Smooth muscle cell (in vitro differentiated cells): ENCODE results near the gene RAMP1. TPM values are rescaled to one million over a fixed set of nuclear protein-coding genes. Genes with fewer than 3 reads are reported as not detected.

Experiments
- DNase-seq: peaks from one replicate; lab custom pipeline; 2025; ENCODE audit not compliant: unreplicated experiment; lab: John Stamatoyannopoulos, UW
- H2AFZ ChIP-seq: fragments of 200-600 bp; sonication (generic); 2 replicates; pipeline ENCODE4 v1.6.0; 2016; ENCODE audit warnings: antibody characterized with exemption, low read depth, mild to moderate bottlenecking
- H3F3A ChIP-seq: fragments of 200-600 bp; sonication (generic); 2 replicates; pipeline ENCODE4 v1.6.0; 2017; ENCODE audit warnings: antibody characterized with exemption, low read depth
- H3K27ac ChIP-seq: fragments of 200-600 bp; sonication (generic); 2 replicates; pipeline ENCODE4 v1.5.1; 2016; ENCODE audit warnings: low read depth, mild to moderate bottlenecking
- H3K27me3 ChIP-seq: fragments of 200-600 bp; sonication (generic); 2 replicates; pipeline ENCODE4 v1.6.1; 2016; ENCODE audit warnings: low read depth, mild to moderate bottlenecking
- H3K36me3 ChIP-seq: fragments of 200-600 bp; sonication (generic); 2 replicates; pipeline ENCODE4 v1.5.1; 2016; ENCODE audit warnings: low read depth
- H3K4me1 ChIP-seq: fragments of 200-600 bp; sonication (generic); 2 replicates; pipeline ENCODE4 v1.5.1; 2016; ENCODE audit warnings: low read depth
- H3K4me2 ChIP-seq: fragments of 200-600 bp; sonication (generic); 2 replicates; pipeline ENCODE4 v1.6.0; 2016; ENCODE audit warnings: mild to moderate bottlenecking
- H3K4me3 ChIP-seq: fragments of 200-600 bp; sonication (generic); 2 replicates; pipeline ENCODE4 v1.5.1; 2016; ENCODE audit warnings: mild to moderate bottlenecking
- H3K79me2 ChIP-seq: fragments of 200-600 bp; sonication (generic); 2 replicates; pipeline ENCODE4 v1.6.0; 2016; ENCODE audit warnings: low read depth, mild to moderate bottlenecking
- H3K9ac ChIP-seq: fragments of 200-600 bp; sonication (generic); 2 replicates; pipeline ENCODE4 v1.6.0; 2016; ENCODE audit warnings: low read depth
- H3K9me3 ChIP-seq: fragments of 200-600 bp; sonication (generic); replicated peaks from 2 replicates; pipeline ENCODE4 v1.5.1; 2016; ENCODE audit warnings: low read depth
- H4K20me1 ChIP-seq: fragments of 200-600 bp; sonication (generic); 2 replicates; pipeline ENCODE4 v1.6.0; 2016; ENCODE audit warnings: low read depth
- CTCF ChIP-seq: fragments of 200-600 bp; sonication (generic); IDR thresholded peaks from 2 replicates; pipeline ENCODE4 v1.5.1; 2017; ENCODE audit warnings: borderline replicate concordance, mild to moderate bottlenecking, antibody characterized with exemption; ENCODE audit not compliant: insufficient read depth, poor library complexity, severe bottlenecking
- WGBS: methylation state at CpG from one replicate; pipeline ENCODE4 v1.1.7; 2016; ENCODE audit warnings: low lambda C conversion rate; 5-methylcytosine and 5-hydroxymethylcytosine counted together
- polyA plus RNA-seq: library from polyadenylated mRNA; unstranded; fragments of >200 nt; fragmentation: Nextera tagmentation; extraction: Ambion mirVana; gene quantifications from 2 replicates; pipeline ENCODE4 v1.2.1, GENCODE V29; 2016
- total RNA-seq: library from RNA; depleted of rRNA; stranded (reverse); fragments of >200 nt; gene quantifications from 2 replicates; pipeline ENCODE4 v1.2.3, GENCODE V29; 2014

Gene RAMP1
- total and polyA plus RNA-seq, 2 experiments from 2014 or later, result 24.0 to 70.8 TPM

DNA sequence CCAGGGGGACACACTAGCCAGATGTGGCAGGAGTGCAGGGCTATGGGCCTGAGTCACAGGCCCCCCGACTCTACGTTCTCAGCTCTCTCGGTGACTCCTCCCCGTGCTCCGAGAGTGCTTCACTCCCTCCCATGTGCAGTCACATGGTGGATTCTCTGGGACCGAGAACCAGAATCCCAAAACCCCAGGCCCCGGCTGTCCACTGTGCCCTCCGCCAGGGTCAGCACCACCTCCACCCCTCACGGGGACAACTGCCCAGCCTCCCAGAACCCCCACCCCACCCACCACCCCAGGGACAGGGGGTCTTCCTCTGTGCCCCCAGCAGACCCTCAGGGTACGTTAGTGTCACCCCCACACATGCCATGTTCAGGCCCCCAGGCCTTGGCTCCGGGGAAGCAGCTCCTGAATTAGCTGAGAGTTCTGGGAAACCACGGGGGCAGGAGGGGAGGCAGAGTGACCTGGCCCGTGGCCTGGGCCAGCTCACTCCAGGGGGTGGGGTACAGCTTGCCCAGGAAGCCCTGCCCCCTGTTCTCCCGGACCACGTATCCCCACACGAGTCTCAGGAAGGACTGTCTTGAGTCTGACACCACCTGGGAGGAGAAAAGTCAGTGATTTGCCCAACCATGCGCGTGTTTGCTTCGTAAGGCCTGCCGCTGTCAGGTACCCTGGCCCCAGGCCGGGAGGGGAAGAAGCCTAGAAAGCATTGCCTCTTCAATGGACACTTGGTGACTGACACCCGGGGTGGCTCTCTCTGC, 4.4 kb downstream of the RAMP1 start:
- Histone ChIP-seq H3K4me3 (no peak overlapping the region), H3K9ac (no peak overlapping the region), H4K20me1 (no peaks in the 10 kb centered on the region), H3K36me3 (no peaks in the 10 kb centered on the region), H3F3A (peaks cover 24% of the 10 kb centered on the region), H3K79me2 (no peaks in the 10 kb centered on the region), H3K4me2 (no peak overlapping the region), H3K4me1 (peaks cover 10% of the 10 kb centered on the region), H3K27ac (peak overlapping the region; percentile 97), H2AFZ (no peak overlapping the region), H3K27me3 (no peaks in the 10 kb centered on the region), H3K9me3 (no peaks in the 10 kb centered on the region)
- DNase-seq, result no peak
- 72% methylated on average over 20 of the region's 22 CpGs for WGBS
- no peak for TF ChIP-seq CTCF

DNA sequence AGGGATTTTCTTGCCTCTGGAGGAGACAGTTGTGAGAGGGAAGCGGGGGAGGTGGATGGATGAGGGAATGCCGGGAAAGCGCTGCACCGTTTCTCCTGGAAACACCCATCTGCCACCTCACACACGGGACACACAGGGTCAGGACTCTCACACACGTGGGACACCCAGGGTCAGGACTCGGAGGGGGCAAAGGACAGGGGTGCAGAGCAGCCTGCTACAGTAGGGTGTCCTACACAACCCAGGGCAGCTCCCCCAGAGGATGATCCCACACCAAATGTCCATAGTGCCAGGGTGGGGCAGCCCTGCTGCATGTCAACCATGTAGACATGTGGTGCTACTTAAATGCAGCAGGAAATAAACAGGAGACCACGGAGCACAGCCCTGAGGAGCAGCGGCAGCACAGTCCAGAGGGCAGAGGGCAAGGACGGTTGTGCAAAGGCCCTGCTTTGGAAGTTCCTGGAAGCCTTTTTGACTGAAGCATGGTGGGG, 5.1 kb downstream of the RAMP1 start:
- H3K27ac ChIP-seq, result peak overlapping the region; percentile 97
- H3K9ac ChIP-seq, result peak overlapping the region; percentile 33
- H3K9me3 ChIP-seq, result no peaks in the 10 kb centered on the region
- DNase-seq, result no peak
- H3K4me2 ChIP-seq, result peak overlapping the region; percentile 60
- no peak overlapping the region for H3K4me3 ChIP-seq
- H3K36me3 ChIP-seq, result no peaks in the 10 kb centered on the region
- 71% methylated on average over 9 of the region's 10 CpGs for WGBS
- TF ChIP-seq CTCF, result no peak
- no peaks in the 10 kb centered on the region for H3K79me2 ChIP-seq
- H3K27me3 ChIP-seq, result no peaks in the 10 kb centered on the region
- peaks cover 24% of the 10 kb centered on the region for H3F3A ChIP-seq
- H4K20me1 ChIP-seq, result no peaks in the 10 kb centered on the region
- H2AFZ ChIP-seq, result no peak overlapping the region
- peaks cover 10% of the 10 kb centered on the region for H3K4me1 ChIP-seq

DNA sequence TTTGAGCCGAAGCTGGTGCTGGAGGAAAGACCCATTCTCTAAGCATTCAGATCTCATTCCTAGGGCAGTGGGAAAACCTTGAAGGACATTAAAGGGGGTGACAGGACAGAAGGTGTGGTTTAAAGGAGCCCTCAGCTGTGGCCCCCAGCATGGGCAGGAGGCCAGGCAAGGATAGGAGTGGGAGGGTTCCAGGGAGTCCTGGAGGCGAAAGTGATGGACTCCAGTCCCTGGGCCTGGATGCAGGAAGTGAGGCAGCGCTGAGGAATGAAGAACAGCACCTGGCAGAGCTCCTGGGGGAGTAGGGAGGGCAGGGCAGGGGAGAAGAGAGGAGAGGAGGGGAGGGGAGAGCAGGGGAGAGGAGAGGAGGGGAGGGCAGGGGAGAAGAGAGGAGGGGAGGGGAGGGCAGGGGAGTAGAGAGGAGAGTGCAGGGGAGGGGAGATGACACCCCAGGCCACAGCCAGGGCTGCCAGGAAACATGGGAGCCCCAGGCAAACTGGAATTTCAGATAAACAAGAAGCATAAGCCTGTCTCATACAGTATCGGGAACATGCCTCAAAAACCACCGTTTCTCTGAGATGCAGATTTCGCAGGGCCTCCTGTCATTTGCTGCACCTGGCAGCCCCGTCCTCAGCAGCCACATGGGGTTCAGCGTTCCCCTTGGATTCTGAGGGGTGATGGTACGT, 5.7 kb downstream of the RAMP1 start:
- Histone ChIP-seq H3K79me2 (no peaks in the 10 kb centered on the region), H3K4me1 (peaks cover 10% of the 10 kb centered on the region), H4K20me1 (no peaks in the 10 kb centered on the region), H3F3A (peaks cover 23% of the 10 kb centered on the region), H3K27ac (peak overlapping the region; percentile 97), H3K36me3 (no peaks in the 10 kb centered on the region), H3K27me3 (no peaks in the 10 kb centered on the region), H2AFZ (no peak overlapping the region), H3K9ac (peak overlapping the region; percentile 82), H3K4me3 (no peak overlapping the region), H3K4me2 (peak overlapping the region; percentile 70), H3K9me3 (no peaks in the 10 kb centered on the region)
- 50% methylated on average over 8 of the region's 9 CpGs for WGBS
- no peak for DNase-seq
- no peak for TF ChIP-seq CTCF
